ENCODE measurements around the gene TMEM253.

DNA sequence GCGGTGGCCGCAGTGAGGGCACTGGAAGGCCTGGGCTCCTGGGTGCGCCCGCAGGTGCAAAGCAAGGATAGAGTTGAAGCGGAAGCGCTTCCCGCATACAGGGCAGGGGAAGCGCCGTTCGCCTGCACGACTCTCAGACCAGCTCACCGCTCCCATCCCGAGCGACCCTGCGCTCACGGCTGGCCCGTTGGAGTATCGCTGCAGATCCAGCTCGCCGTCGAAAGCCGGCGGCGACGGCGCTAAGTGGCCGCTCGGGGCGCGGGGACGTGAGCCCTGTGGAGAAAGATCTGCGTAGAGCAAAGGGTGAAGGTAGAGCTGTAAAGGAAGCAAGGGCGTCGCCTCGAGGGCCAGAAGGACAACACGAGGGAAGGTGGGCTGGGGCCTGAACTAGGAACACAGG is 7.8 kb upstream of the TMEM253 start:
- TF ChIP-seq ZNF146 (tag by site-specific recombination; IDR thresholded peaks at IDR 0.05), result no peak
- TF ChIP-seq, protein P1, sequence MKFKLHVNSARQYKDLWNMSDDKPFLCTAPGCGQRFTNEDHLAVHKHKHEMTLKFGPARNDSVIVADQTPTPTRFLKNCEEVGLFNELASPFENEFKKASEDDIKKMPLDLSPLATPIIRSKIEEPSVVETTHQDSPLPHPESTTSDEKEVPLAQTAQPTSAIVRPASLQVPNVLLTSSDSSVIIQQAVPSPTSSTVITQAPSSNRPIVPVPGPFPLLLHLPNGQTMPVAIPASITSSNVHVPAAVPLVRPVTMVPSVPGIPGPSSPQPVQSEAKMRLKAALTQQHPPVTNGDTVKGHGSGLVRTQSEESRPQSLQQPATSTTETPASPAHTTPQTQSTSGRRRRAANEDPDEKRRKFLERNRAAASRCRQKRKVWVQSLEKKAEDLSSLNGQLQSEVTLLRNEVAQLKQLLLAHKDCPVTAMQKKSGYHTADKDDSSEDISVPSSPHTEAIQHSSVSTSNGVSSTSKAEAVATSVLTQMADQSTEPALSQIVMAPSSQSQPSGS (tag by site-specific recombination; IDR thresholded peaks at IDR 0.05; ENCODE audit: low read depth), result no peak
- TF ChIP-seq ZNF248 (tag by site-specific recombination; IDR thresholded peaks at IDR 0.05), result no peak
- TF ChIP-seq, protein P2, sequence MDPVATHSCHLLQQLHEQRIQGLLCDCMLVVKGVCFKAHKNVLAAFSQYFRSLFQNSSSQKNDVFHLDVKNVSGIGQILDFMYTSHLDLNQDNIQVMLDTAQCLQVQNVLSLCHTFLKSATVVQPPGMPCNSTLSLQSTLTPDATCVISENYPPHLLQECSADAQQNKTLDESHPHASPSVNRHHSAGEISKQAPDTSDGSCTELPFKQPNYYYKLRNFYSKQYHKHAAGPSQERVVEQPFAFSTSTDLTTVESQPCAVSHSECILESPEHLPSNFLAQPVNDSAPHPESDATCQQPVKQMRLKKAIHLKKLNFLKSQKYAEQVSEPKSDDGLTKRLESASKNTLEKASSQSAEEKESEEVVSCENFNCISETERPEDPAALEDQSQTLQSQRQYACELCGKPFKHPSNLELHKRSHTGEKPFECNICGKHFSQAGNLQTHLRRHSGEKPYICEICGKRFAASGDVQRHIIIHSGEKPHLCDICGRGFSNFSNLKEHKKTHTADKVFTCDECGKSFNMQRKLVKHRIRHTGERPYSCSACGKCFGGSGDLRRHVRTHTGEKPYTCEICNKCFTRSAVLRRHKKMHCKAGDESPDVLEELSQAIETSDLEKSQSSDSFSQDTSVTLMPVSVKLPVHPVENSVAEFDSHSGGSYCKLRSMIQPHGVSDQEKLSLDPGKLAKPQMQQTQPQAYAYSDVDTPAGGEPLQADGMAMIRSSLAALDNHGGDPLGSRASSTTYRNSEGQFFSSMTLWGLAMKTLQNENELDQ (tag by site-specific recombination; IDR thresholded peaks at IDR 0.05; ENCODE audit: low read depth), result no peak

Measured in HEK293 (cell line).